Posterior cingulate gyrus (tissue), 11 donors: Measurements from ENCODE around the gene ITGB4.

ENCODE experiments used
- DNase-seq, 10 donors: peaks; one replicate each; pipeline versions ENCODE4 v3.0.0 to v3.0.0-alpha.2; 2020 to 2021; ENCODE audit warnings: mixed read lengths in 3 of 10
- intact Hi-C: fragments of 100-400 bp; cut with DNase I; formaldehyde crosslinking; loops from one replicate; pipeline ENCODE4 v1.15.1; 2023

ITGB4 gene

DNA sequence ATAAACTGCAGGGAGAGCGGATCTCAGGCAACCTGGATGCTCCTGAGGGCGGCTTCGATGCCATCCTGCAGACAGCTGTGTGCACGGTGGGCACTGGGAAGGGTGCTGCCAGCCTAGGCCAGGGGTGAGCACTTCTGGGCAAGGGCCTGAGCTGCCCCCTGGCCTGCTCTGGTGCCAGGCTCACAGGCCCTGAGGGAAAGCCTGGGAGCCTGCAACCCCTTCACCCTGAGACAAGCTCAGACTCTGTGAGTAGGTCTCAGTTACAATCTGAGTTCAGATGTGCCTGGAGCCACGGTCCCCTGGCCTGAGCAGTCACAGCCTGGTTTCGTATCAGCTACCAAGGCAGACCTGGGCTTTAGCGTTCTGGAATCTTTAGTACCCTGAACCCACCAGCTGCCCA lies 8.1 kb downstream of the ITGB4 start:
- no peak for DNase-seq
- intact Hi-C loops = no loop called here

DNA sequence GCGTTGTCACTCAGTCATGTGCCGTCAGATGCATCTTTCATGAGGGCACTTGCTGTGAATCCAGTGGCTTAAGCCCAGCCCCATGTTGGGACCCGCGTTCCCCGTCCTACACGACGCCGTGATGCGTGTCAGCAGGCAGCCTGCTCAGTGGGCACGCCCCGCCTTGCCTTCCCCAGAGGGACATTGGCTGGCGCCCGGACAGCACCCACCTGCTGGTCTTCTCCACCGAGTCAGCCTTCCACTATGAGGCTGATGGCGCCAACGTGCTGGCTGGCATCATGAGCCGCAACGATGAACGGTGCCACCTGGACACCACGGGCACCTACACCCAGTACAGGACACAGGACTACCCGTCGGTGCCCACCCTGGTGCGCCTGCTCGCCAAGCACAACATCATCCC lies 8.8 kb downstream of the ITGB4 start:
- intact Hi-C loops = no loop called here
- DNase-seq = no peak

- intact Hi-C loops = no loop called here
- peak in 1 of 10 donors; percentile 68 for DNase-seq
Observed at GRCh38 chr17:75731086-75731715, 9.9 kb downstream of the ITGB4 start.

- intact Hi-C loops = no loop called here
- DNase-seq = peak in 1 of 10 donors; percentile 74
Observed at GRCh38 chr17:75731716-75732498, 10.6 kb downstream of the ITGB4 start.

GRCh38 chr17:75733471-75733870 lies 12.2 kb downstream of the ITGB4 start:
- intact Hi-C loops = no loop called here
- DNase-seq = peak in 2 of 10 donors; percentile 8 to 61

DNA sequence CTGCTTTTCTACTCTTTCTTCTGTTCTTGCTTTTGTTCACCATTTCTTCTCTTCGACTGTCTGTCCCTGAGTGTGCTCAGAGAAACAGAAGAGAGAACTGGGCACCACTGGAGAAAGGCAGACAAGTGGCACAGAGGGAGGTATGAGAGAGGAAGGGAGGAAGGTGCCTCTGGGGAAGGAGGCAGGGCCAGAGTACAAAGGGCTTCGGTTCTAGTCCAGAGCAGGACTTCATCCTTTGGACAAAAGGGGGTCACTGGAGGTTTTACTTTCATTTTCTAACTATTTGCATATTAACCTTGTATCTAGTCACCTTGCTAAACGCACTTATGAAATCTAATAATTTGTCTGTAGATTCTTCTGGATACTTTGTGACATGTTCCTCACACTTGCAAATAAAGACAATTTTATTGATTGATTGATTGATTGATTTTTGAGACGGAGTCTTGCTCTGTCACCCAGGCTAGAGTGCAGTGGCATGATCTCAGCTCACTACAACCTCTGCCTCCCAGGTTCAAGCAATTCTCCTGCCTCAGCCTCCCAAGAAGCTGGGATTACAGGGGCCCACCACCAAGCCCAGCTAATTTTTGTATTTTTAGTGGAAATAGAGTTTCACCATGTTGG lies 13.5 kb downstream of the ITGB4 start:
- intact Hi-C loops = no loop called here
- no peak for DNase-seq

DNA sequence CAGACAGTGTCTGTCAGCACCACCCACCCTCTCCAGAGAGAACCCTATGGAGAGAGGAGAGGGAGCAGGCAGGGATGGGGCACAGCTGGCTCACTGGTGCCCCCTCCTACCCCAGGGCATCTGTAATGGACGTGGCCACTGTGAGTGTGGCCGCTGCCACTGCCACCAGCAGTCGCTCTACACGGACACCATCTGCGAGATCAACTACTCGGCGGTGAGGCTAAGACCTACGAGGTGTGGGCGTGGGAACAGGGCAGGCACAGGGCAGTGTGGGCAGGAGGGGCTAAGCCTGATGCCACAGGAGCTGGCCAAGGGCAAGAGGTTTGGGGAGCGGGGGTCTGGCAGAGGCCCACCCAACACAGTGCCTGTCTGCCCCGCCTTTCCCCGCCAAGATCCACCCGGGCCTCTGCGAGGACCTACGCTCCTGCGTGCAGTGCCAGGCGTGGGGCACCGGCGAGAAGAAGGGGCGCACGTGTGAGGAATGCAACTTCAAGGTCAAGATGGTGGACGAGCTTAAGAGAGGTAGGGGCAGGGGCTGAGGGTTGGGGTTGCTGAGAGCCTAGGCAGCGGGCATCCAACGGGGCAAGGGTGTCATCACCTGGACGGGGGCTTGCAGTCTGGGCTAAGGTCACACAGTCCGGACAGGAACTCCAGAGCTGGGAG lies 15.0 kb downstream of the ITGB4 start:
- peak in 1 of 10 donors; percentile 80 for DNase-seq
- intact Hi-C loops = no loop called here

DNA sequence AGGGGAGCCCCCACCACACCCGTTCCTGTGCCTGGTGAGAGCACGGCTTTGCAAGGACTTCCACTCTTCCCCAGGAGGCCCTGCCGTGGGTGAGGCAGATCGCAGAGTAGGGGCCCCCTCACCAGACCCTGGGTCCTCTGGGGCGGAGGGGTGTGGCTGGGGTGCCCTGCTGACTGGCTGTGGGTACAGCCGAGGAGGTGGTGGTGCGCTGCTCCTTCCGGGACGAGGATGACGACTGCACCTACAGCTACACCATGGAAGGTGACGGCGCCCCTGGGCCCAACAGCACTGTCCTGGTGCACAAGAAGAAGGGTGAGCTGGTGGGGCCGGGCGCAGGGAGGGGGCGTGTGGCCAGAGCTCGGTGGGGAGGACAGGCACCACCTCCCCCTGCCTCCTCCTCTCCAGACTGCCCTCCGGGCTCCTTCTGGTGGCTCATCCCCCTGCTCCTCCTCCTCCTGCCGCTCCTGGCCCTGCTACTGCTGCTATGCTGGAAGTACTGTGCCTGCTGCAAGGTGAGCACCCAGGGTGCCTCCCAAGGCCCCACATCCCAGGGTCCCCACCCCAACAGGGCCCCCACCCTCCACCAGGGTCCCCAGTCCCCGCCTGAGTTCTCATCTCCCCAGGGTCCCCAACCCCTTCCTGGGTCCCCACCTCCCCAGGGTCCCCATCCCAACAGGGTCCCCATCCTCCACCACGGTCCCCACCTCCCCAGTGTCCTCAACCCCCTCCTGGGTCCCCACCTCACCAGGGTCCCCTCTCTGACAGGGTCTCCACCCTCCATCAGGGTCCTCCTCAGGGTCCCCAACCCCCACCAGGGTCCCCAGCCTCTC lies 16.1 kb downstream of the ITGB4 start:
- DNase-seq = peak in 2 of 10 donors; percentile 8 to 80
- intact Hi-C loops = no loop called here

DNA sequence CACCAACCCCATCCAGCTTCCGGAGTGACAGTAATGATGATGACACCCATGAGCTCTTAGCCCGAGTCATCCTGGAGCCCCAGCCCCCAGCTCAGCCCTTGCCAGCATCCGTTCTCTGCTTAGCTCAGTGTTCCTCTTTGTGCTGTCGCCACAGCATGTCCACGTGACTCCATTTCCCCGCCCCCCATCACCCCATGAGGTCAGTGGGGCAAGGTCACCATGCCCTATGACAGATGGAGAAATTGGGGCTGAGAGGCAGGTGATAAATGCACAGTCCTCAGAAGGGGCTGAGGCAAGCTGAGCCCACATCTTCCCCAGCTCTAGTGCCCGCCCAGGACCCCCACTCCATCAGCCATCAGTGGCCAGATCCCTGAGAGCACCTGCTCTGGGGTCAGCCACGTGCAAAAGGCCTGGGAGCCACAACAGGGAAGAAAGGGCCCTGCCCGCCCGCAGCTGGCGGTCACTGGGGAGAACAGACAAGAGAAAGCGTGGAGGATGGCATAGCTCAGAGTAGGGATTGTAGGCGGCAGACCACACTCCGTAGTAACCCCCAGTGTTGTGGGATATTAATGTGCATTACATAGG lies 17.1 kb downstream of the ITGB4 start:
- intact Hi-C loops = no loop called here
- DNase-seq = peak in 5 of 10 donors; percentile 25 to 94 (median 71)

DNA sequence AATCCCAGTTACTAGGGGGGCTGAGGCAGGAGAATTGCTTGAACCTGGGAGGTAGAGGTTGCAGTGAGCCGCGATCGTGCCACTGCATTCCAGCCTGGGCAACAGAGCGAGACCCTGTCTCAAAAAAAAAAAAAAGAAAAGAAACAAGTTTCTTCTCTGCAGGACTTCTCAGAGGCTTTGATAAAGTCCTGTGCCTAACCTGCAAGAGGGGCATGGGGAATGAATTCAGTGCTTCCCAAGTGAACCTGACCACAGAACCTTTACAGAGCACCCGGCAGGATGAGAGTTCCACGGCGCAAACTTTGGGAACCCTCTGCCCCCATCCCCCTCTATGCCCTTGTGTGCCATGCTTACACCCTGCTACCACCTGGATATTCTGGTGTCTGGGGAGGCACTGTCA lies 17.9 kb downstream of the ITGB4 start:
- DNase-seq = no peak
- intact Hi-C loops = no loop called here

DNA sequence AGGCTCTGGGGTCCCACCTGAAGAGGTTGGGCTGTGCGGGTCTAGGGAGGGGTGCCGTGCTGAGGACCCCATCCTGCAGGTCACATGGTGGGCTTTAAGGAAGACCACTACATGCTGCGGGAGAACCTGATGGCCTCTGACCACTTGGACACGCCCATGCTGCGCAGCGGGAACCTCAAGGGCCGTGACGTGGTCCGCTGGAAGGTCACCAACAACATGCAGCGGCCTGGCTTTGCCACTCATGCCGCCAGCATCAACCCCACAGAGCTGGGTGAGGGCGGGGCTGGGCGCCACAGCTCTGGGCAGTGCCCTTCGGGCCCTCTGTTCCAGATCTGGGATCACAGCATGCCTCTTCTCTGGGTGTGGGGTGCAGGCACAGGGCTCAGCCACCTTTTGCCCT lies 18.5 kb downstream of the ITGB4 start:
- peak in 1 of 10 donors; percentile 72 for DNase-seq
- intact Hi-C loops = no loop called here

DNA sequence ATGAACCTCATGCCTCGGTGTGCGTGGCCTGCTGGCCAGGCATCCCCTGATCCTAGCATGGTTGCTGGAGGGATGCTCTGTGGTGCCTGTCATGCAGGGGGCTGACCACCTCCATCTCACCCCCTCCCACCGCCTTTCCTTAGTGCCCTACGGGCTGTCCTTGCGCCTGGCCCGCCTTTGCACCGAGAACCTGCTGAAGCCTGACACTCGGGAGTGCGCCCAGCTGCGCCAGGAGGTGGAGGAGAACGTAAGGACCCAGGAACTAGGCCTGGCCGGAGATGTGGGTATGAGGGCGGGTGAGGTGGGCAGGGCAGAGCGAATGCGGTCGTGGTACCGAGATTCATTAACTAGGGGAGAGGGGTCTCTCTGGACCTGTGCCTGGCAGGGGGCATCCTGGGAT lies 19.0 kb downstream of the ITGB4 start:
- intact Hi-C loops = no loop called here
- DNase-seq = no peak

DNA sequence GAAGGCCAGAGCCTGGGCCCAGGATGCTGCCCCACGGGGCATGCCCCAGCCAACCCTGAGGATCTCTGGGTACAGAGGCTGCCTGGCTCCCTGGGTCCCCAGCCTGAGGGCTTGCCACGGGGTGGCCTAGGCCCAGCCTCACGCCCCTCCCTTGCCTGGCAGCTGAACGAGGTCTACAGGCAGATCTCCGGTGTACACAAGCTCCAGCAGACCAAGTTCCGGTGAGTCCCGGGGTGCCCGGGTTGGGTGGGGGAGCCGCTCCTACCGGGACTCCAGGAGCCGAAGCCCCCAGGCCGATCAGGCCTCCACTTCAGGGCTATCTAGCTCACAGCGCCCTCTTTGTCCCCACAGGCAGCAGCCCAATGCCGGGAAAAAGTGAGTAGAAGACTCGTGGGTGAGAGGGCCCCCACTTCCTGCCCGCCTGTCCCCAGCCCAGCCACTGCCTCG lies 19.4 kb downstream of the ITGB4 start:
- DNase-seq = peak in 1 of 10 donors; percentile 61
- intact Hi-C loops = no loop called here

DNA sequence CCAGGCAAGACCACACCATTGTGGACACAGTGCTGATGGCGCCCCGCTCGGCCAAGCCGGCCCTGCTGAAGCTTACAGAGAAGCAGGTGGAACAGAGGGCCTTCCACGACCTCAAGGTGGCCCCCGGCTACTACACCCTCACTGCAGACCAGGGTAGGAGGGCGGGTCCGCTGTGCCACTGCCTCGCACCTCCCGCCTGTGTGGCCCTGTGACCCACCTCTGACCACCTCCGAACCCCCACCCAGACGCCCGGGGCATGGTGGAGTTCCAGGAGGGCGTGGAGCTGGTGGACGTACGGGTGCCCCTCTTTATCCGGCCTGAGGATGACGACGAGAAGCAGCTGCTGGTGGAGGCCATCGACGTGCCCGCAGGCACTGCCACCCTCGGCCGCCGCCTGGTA lies 21.1 kb downstream of the ITGB4 start:
- no peak for DNase-seq
- intact Hi-C loops = no loop called here

DNA sequence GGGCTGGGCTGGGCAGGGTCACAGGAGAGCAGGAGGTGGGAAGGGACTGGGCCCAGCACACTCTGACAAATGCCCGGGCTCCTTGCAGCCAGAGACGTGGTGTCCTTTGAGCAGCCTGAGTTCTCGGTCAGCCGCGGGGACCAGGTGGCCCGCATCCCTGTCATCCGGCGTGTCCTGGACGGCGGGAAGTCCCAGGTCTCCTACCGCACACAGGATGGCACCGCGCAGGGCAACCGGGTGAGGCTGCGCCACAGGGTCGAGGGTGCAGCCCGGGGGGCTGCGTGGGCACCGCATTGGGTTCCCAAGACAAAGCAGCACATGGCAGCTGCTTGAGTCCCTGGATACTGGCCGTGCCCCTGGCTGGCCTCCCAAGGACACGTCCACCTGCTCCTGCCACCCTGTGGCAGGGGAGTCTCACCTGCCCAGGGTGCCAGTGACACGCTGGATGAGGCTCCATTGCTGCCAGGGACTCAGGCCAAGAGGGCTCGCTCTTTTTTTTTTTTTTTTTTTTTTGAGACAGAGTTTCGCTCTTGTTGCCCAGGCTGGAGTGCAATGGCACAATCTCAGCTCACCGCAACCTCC lies 22.5 kb downstream of the ITGB4 start:
- intact Hi-C loops = no loop called here
- DNase-seq = no peak

DNA sequence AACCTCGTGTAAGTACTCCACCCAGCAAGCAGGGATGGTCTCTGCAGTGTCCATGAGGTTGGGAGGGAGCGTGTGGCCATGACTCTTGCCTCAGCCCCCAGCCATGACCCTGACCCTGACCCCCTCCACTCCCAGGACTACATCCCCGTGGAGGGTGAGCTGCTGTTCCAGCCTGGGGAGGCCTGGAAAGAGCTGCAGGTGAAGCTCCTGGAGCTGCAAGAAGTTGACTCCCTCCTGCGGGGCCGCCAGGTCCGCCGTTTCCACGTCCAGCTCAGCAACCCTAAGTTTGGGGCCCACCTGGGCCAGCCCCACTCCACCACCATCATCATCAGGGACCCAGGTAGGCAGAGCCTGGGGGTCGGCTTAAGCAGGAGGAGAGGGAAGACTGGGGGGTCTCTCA lies 27.4 kb downstream of the ITGB4 start:
- intact Hi-C loops = loop anchor here (1.0 kb wide), 2 partner anchors 73 to 115 kb away; partner anchors contain the start of gene SMIM5
- DNase-seq = no peak

- intact Hi-C loops = loop anchor here (1.0 kb wide), 1 partner anchor 116 kb away; the partner anchor contains the start of gene SMIM5
- peak; percentile 76 to 98 (median 91) for DNase-seq
Observed at GRCh38 chr17:75749545-75750389, 28.5 kb downstream of the ITGB4 start.

GRCh38 chr17:75750661-75751423 lies 29.6 kb downstream of the ITGB4 start:
- intact Hi-C loops = no loop called here
- no peak for DNase-seq
